Fibroblast of pulmonary artery (primary cell): ENCODE data around the gene RAB3D.
"Not testable (repeated sequence)": the region's sequence is repeated elsewhere in the genome, so short reads cannot be mapped to it uniquely, and the experiment has no call there.

Experiments used
- DNase-seq: peaks from one replicate; pipeline ENCODE4 v3.0.0-alpha.2; 2010; ENCODE audit warnings: low read depth
- H3K4me3 ChIP-seq: replicated peaks from 2 replicates; pipeline ENCODE4 v1.5.1; 2011; ENCODE audit warnings: low read depth, mild to moderate bottlenecking, control low read depth, low read length, moderate library complexity
- CTCF ChIP-seq: IDR thresholded peaks from 2 replicates; pipeline ENCODE4 v1.5.1; 2011; ENCODE audit warnings: mild to moderate bottlenecking, control low read depth, low read length, inconsistent platforms; ENCODE audit errors: missing control alignments

RAB3D gene

GRCh38 chr19:11380653-11381537, 41.4 kb upstream of the RAB3D start:
- TF ChIP-seq CTCF, result peak; percentile 60
- H3K4me3 ChIP-seq, result peak overlapping the region; percentile 69
- DNase-seq, result peak; percentile 95

- no peak overlapping the region for H3K4me3 ChIP-seq
- TF ChIP-seq CTCF, result no peak
- no peak for DNase-seq
Measured at GRCh38 chr19:11379857-11380350, 40.4 kb upstream of the RAB3D start.

- not testable (repeated sequence) for H3K4me3 ChIP-seq, DNase-seq
Measured at GRCh38 chr19:11379269-11379845, 39.9 kb upstream of the RAB3D start.

- DNase-seq, result peak; percentile 66
- H3K4me3 ChIP-seq, result no peak overlapping the region
- TF ChIP-seq CTCF, result peak; percentile 53
Measured at GRCh38 chr19:11378319-11379189, 39.1 kb upstream of the RAB3D start.

- no peak for TF ChIP-seq CTCF
- no peak for DNase-seq
- H3K4me3 ChIP-seq, result no peak overlapping the region
Measured at GRCh38 chr19:11377756-11378155, 38.3 kb upstream of the RAB3D start.

- DNase-seq, result peak; percentile 79
- no peak overlapping the region for H3K4me3 ChIP-seq
- TF ChIP-seq CTCF, result no peak
Measured at GRCh38 chr19:11377237-11377636, 37.8 kb upstream of the RAB3D start.
